GM19351 (cell line): Measurements from ENCODE around the gene CISD2.
"Not testable (repeated sequence)": the region's sequence is repeated elsewhere in the genome, so short reads cannot be mapped to it uniquely, and the experiment has no call there.

Experiments
- ATAC-seq: cut with Tn5 transposase; IDR thresholded peaks from one replicate; pipeline ENCODE4 v1.9.1; 2021; ENCODE audit warnings: mild to moderate bottlenecking, moderate library complexity; ENCODE audit not compliant: unreplicated experiment

The CISD2 gene

GRCh38 chr4:102901804-102902203 is 33.0 kb downstream of the CISD2 start:
- ATAC-seq: no peak

- ATAC-seq: no peak
Measured at GRCh38 chr4:102918859-102919258, 50.1 kb downstream of the CISD2 start.

GRCh38 chr4:102919697-102920096 is 50.9 kb downstream of the CISD2 start:
- ATAC-seq: not testable (repeated sequence)

- no peak for ATAC-seq
Measured at GRCh38 chr4:102935716-102936115, 66.9 kb downstream of the CISD2 start.

GRCh38 chr4:102938063-102938462 is 69.3 kb downstream of the CISD2 start:
- not testable (repeated sequence) for ATAC-seq
